Measurements from ENCODE around the gene TBC1D9.

TBC1D9 gene

GRCh38 chr4:140609548-140610425 is 146.4 kb downstream of the TBC1D9 start:
- Histone ChIP-seq H3K27ac (ENCODE audit: low read length) (no peak overlapping the region), H3K79me2 (ENCODE audit: low read length) (no peaks in the 10 kb centered on the region), H3K4me3 (ENCODE audit: low read length) (no peak overlapping the region), H3K4me1 (ENCODE audit: low read length) (peaks cover 14% of the 10 kb centered on the region), H3K4me2 (ENCODE audit: low read length) (peak overlapping the region; percentile 24), H2AFZ (ENCODE audit: low read depth, low read length) (peak overlapping the region; percentile 59; the same call in 1 of the 2 replicates), H4K20me1 (ENCODE audit: insufficient read depth, low read length) (no peaks in the 10 kb centered on the region), H3K27me3 (ENCODE audit: low read depth, low read length) (peaks cover 3% of the 10 kb centered on the region; the same call in 1 of the 2 replicates), H3K9me3 (ENCODE audit: insufficient read depth, low read length) (no peaks in the 10 kb centered on the region), H3K36me3 (replicated peaks; ENCODE audit: low read depth, low read length) (no peaks in the 10 kb centered on the region), H3K9ac (ENCODE audit: low read length) (no peak overlapping the region)
- TF ChIP-seq CTCF (IDR thresholded peaks at IDR 0.05; ENCODE audit: low read depth, low read length): peak; percentile 81
- no peak for TF ChIP-seq EZH2phosphoT487 (IDR thresholded peaks at IDR 0.05; ENCODE audit: low read depth)

- H3K79me2 ChIP-seq (ENCODE audit: low read length): no peaks in the 10 kb centered on the region
- peaks cover 14% of the 10 kb centered on the region for H3K4me1 ChIP-seq (ENCODE audit: low read length)
- no peak overlapping the region for H3K27ac ChIP-seq (ENCODE audit: low read length)
- no peak overlapping the region for H3K4me3 ChIP-seq (ENCODE audit: low read length)
- H3K4me2 ChIP-seq (ENCODE audit: low read length): no peak overlapping the region
- no peak overlapping the region for H2AFZ ChIP-seq (ENCODE audit: low read depth, low read length)
- peaks cover 3% of the 10 kb centered on the region; the same call in 1 of the 2 replicates for H3K27me3 ChIP-seq (ENCODE audit: low read depth, low read length)
- H3K9ac ChIP-seq (ENCODE audit: low read length): no peak overlapping the region
- TF ChIP-seq EZH2phosphoT487 (IDR thresholded peaks at IDR 0.05; ENCODE audit: low read depth): no peak
- no peak for TF ChIP-seq CTCF (IDR thresholded peaks at IDR 0.05; ENCODE audit: low read depth, low read length)
- H3K36me3 ChIP-seq (replicated peaks; ENCODE audit: low read depth, low read length): no peaks in the 10 kb centered on the region
- no peaks in the 10 kb centered on the region for H3K9me3 ChIP-seq (ENCODE audit: insufficient read depth, low read length)
- no peaks in the 10 kb centered on the region for H4K20me1 ChIP-seq (ENCODE audit: insufficient read depth, low read length)
These were observed 148.3 kb downstream of the TBC1D9 start for GRCh38 chr4:140607852-140608251.

- H2AFZ ChIP-seq (ENCODE audit: low read depth, low read length): no peak overlapping the region
- H3K4me2 ChIP-seq (ENCODE audit: low read length): no peak overlapping the region
- H3K9me3 ChIP-seq (ENCODE audit: insufficient read depth, low read length): no peaks in the 10 kb centered on the region
- H4K20me1 ChIP-seq (ENCODE audit: insufficient read depth, low read length): no peaks in the 10 kb centered on the region
- no peaks in the 10 kb centered on the region for H3K4me1 ChIP-seq (ENCODE audit: low read length)
- H3K36me3 ChIP-seq (replicated peaks; ENCODE audit: low read depth, low read length): no peaks in the 10 kb centered on the region
- peaks cover 17% of the 10 kb centered on the region for H3K27me3 ChIP-seq (ENCODE audit: low read depth, low read length)
- TF ChIP-seq EZH2phosphoT487 (IDR thresholded peaks at IDR 0.05; ENCODE audit: low read depth) (no peak), CTCF (IDR thresholded peaks at IDR 0.05; ENCODE audit: low read depth, low read length) (no peak)
- no peak overlapping the region for H3K27ac ChIP-seq (ENCODE audit: low read length)
- no peak overlapping the region for H3K9ac ChIP-seq (ENCODE audit: low read length)
- H3K4me3 ChIP-seq (ENCODE audit: low read length): no peak overlapping the region
- no peaks in the 10 kb centered on the region for H3K79me2 ChIP-seq (ENCODE audit: low read length)
These were observed 151.6 kb downstream of the TBC1D9 start for GRCh38 chr4:140604544-140604943.

- Histone ChIP-seq H2AFZ (ENCODE audit: low read depth, low read length) (no peak overlapping the region), H3K79me2 (ENCODE audit: low read length) (no peaks in the 10 kb centered on the region)
These were observed 152.9 kb downstream of the TBC1D9 start for GRCh38 chr4:140603286-140603685.

More at GRCh38 chr4:140603286-140603685, 152.9 kb downstream of the TBC1D9 start:
- Histone ChIP-seq H3K4me3 (ENCODE audit: low read length) (no peak overlapping the region), H3K4me1 (ENCODE audit: low read length) (no peaks in the 10 kb centered on the region), H3K27ac (ENCODE audit: low read length) (no peak overlapping the region), H3K36me3 (replicated peaks; ENCODE audit: low read depth, low read length) (no peaks in the 10 kb centered on the region), H3K4me2 (ENCODE audit: low read length) (no peak overlapping the region), H3K9me3 (ENCODE audit: insufficient read depth, low read length) (no peaks in the 10 kb centered on the region), H4K20me1 (ENCODE audit: insufficient read depth, low read length) (no peaks in the 10 kb centered on the region), H3K9ac (ENCODE audit: low read length) (no peak overlapping the region), H3K27me3 (ENCODE audit: low read depth, low read length) (peaks cover 20% of the 10 kb centered on the region)
- no peak for TF ChIP-seq CTCF (IDR thresholded peaks at IDR 0.05; ENCODE audit: low read depth, low read length)
- no peak for TF ChIP-seq EZH2phosphoT487 (IDR thresholded peaks at IDR 0.05; ENCODE audit: low read depth)

Measured in OCI-LY3 (cell line).